ENCODE data around the gene CCDC149. TPM values are rescaled to one million over a fixed set of nuclear protein-coding genes. Genes with fewer than 3 reads are reported as not detected.

CCDC149 gene
- total RNA-seq, 1 experiment from 2014 or later, result 12.7 TPM

GRCh38 chr4:24837781-24838180 is 75.1 kb downstream of the CCDC149 start:
- no peaks in the 10 kb centered on the region for H3K9me3 Mint-ChIP-seq (ENCODE audit: unreplicated experiment)
- H3K27ac Mint-ChIP-seq (ENCODE audit: low read depth, unreplicated experiment), result no peak overlapping the region
- H3K27me3 Mint-ChIP-seq (ENCODE audit: insufficient read depth, unreplicated experiment), result no peaks in the 10 kb centered on the region
- CTCF ChIA-PET, result interaction anchor here (0.6 kb wide), 1 partner anchor 45 kb away, joined by 4 read pairs; no protein-coding TSS in a partner anchor
- DNase-seq (ENCODE audit: unreplicated experiment), result no peak
- POLR2A ChIA-PET, result no interaction called here
- no peak for TF ChIP-seq CTCF (IDR thresholded peaks at IDR 0.05; ENCODE audit: unreplicated experiment)
- no peak overlapping the region for H3K4me3 Mint-ChIP-seq (ENCODE audit: unreplicated experiment)
- H3K36me3 Mint-ChIP-seq (ENCODE audit: insufficient read depth, unreplicated experiment), result no peaks in the 10 kb centered on the region
- intact Hi-C loops (cut with micrococcal nuclease), result no loop called here
- no TSS peak for BruUV-seq (replicated peaks)
- no peaks in the 10 kb centered on the region for H3K4me1 Mint-ChIP-seq (ENCODE audit: insufficient read depth, unreplicated experiment)

- H3K36me3 Mint-ChIP-seq (ENCODE audit: insufficient read depth, unreplicated experiment), result no peaks in the 10 kb centered on the region
Observed at GRCh38 chr4:24837336-24837735, 75.5 kb downstream of the CCDC149 start.

GRCh38 chr4:24836661-24837242 is 76.1 kb downstream of the CCDC149 start:
- Mint-ChIP-seq H3K9me3 (ENCODE audit: unreplicated experiment) (no peaks in the 10 kb centered on the region), H3K4me3 (ENCODE audit: unreplicated experiment) (no peak overlapping the region), H3K36me3 (ENCODE audit: insufficient read depth, unreplicated experiment) (no peaks in the 10 kb centered on the region), H3K4me1 (ENCODE audit: insufficient read depth, unreplicated experiment) (no peaks in the 10 kb centered on the region), H3K27me3 (ENCODE audit: insufficient read depth, unreplicated experiment) (no peaks in the 10 kb centered on the region), H3K27ac (ENCODE audit: low read depth, unreplicated experiment) (no peak overlapping the region)
- ChIA-PET CTCF (no interaction called here), POLR2A (no interaction called here)
- BruUV-seq (replicated peaks), result no TSS peak
- intact Hi-C loops (cut with micrococcal nuclease), result no loop called here
- DNase-seq (ENCODE audit: unreplicated experiment), result no peak
- no peak for TF ChIP-seq CTCF (IDR thresholded peaks at IDR 0.05; ENCODE audit: unreplicated experiment)

More at GRCh38 chr4:24837336-24837735, 75.5 kb downstream of the CCDC149 start:
- H3K9me3 Mint-ChIP-seq (ENCODE audit: unreplicated experiment), result no peaks in the 10 kb centered on the region
- BruUV-seq (replicated peaks), result no TSS peak
- CTCF ChIA-PET, result interaction anchor here (0.6 kb wide), 1 partner anchor 44 kb away, joined by 4 read pairs; no protein-coding TSS in a partner anchor
- H3K4me1 Mint-ChIP-seq (ENCODE audit: insufficient read depth, unreplicated experiment), result no peaks in the 10 kb centered on the region
- H3K27me3 Mint-ChIP-seq (ENCODE audit: insufficient read depth, unreplicated experiment), result no peaks in the 10 kb centered on the region
- H3K27ac Mint-ChIP-seq (ENCODE audit: low read depth, unreplicated experiment), result no peak overlapping the region
- DNase-seq (ENCODE audit: unreplicated experiment), result no peak
- intact Hi-C loops (cut with micrococcal nuclease), result no loop called here
- TF ChIP-seq CTCF (IDR thresholded peaks at IDR 0.05; ENCODE audit: unreplicated experiment), result no peak
- no peak overlapping the region for H3K4me3 Mint-ChIP-seq (ENCODE audit: unreplicated experiment)
- POLR2A ChIA-PET, result no interaction called here

GRCh38 chr4:24835696-24836095 is 77.1 kb downstream of the CCDC149 start:
- ChIA-PET CTCF (no interaction called here), POLR2A (no interaction called here)
- H3K27ac Mint-ChIP-seq (ENCODE audit: low read depth, unreplicated experiment), result no peak overlapping the region
- H3K4me3 Mint-ChIP-seq (ENCODE audit: unreplicated experiment), result no peak overlapping the region
- BruUV-seq (replicated peaks), result no TSS peak
- no peaks in the 10 kb centered on the region for H3K9me3 Mint-ChIP-seq (ENCODE audit: unreplicated experiment)
- DNase-seq (ENCODE audit: unreplicated experiment), result no peak
- intact Hi-C loops (cut with micrococcal nuclease), result no loop called here
- H3K27me3 Mint-ChIP-seq (ENCODE audit: insufficient read depth, unreplicated experiment), result no peaks in the 10 kb centered on the region
- no peaks in the 10 kb centered on the region for H3K36me3 Mint-ChIP-seq (ENCODE audit: insufficient read depth, unreplicated experiment)
- H3K4me1 Mint-ChIP-seq (ENCODE audit: insufficient read depth, unreplicated experiment), result no peaks in the 10 kb centered on the region
- no peak for TF ChIP-seq CTCF (IDR thresholded peaks at IDR 0.05; ENCODE audit: unreplicated experiment)

Data from MCF 10A (cell line).